ENCODE data around the gene AGBL4.

The AGBL4 gene

DNA sequence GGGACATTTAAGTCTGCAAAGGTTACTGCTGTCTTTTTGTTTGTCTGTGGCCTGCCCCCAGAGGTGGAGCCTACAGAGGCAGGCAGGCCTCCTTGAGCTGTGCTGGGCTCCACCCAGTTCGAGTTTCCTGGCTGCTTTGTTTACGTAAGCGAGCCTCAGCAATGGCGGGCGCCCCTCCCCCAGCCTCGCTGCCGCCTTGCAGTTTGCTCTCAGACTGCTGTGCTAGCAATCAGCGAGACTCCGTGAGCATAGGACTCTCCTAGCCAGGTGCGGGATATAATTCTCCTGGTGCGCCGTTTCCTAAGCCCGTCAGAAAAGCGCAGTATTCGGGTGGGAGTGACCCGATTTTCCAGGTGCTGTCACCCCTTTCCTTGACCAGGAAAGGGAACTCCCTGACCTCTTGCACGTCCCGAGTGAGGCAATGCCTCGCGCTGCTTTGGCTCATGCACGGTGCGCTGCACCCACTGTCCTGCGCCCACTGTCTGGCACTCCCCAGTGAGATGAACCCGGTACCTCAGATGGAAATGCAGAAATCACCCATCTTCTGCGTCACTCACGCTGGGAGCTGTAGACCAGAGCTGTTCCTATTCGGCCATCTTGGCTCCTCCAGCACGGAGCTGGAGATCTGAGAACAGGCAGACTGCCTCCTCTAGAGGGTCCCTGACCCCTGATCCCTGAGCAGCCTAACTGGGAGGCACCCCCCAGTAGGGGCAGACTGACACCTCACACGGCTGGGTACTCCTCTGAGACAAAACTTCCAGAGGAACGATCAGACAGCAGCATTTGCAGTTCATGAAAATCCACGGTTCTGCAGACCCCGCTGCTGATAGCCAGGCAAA, 766.3 kb downstream of the AGBL4 start:
- TF ChIP-seq YY1 (IDR thresholded peaks at IDR 0.05; ENCODE audit: low read depth): peak; percentile 80

GRCh38 chr1:49252917-49253316, 770.8 kb downstream of the AGBL4 start:
- TF ChIP-seq EP300 (IDR thresholded peaks at IDR 0.05; ENCODE audit: borderline replicate concordance) (no peak), TAF1 (IDR thresholded peaks at IDR 0.05; ENCODE audit: low read depth) (no peak), CEBPB (IDR thresholded peaks at IDR 0.05) (no peak), RAD21 (IDR thresholded peaks at IDR 0.05; ENCODE audit: low read depth) (no peak), NFIC (IDR thresholded peaks at IDR 0.05) (no peak), ZBTB7A (IDR thresholded peaks at IDR 0.05; ENCODE audit: low read depth) (no peak), CREB1 (IDR thresholded peaks at IDR 0.05; ENCODE audit: low read depth) (no peak)
- TF ChIP-seq, protein P1, sequence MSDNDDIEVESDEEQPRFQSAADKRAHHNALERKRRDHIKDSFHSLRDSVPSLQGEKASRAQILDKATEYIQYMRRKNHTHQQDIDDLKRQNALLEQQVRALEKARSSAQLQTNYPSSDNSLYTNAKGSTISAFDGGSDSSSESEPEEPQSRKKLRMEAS (IDR thresholded peaks at IDR 0.05): no peak

DNA sequence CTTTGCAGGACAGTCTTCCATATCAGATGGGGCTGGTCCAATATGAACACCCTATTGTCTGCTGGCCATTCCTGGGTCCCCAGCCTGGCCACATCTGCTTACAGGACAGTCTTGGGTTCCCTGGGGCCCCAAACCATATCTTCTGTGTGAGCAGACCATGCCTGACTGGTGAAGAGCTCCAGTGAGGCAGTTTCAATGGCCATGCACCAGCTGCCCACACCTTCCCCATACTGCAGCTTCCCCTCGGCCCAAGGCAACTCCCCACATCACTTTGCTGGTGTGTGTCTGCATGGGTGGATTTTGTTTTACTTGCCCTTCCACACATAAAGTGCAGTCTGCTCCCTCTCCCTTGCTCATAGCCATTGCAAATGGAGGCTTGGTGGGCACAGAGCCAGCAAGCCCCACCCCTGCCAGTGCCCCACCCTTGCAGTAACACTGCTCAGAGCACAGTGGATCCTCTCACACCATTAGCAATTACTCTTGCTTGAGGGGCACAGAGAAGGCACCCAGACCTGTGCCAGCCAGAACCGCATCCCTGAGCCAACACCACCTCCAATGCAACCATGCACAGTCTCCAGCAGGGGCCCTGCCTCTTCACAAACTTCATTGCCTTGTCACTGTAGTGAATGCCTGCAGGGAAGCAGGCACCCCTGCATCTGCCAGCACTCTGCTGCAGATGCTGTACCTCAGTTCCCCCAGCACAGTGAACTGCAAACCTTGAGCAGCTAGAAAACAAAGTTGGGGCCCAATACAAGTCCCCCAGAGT, 772.6 kb downstream of the AGBL4 start:
- no peak for TF ChIP-seq NFIC (IDR thresholded peaks at IDR 0.05)
- no peak for TF ChIP-seq TCF12 (IDR thresholded peaks at IDR 0.05; ENCODE audit: low read depth)
- TF ChIP-seq TAF1 (IDR thresholded peaks at IDR 0.05; ENCODE audit: low read depth): no peak

- TF ChIP-seq, protein P2, sequence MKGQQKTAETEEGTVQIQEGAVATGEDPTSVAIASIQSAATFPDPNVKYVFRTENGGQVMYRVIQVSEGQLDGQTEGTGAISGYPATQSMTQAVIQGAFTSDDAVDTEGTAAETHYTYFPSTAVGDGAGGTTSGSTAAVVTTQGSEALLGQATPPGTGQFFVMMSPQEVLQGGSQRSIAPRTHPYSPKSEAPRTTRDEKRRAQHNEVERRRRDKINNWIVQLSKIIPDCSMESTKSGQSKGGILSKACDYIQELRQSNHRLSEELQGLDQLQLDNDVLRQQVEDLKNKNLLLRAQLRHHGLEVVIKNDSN (IDR thresholded peaks at IDR 0.05): no peak
- TF ChIP-seq TCF12 (IDR thresholded peaks at IDR 0.05; ENCODE audit: low read depth) (no peak), EGR1 (IDR thresholded peaks at IDR 0.05) (no peak)
These were observed 783.0 kb downstream of the AGBL4 start for GRCh38 chr1:49240709-49241221.

DNA sequence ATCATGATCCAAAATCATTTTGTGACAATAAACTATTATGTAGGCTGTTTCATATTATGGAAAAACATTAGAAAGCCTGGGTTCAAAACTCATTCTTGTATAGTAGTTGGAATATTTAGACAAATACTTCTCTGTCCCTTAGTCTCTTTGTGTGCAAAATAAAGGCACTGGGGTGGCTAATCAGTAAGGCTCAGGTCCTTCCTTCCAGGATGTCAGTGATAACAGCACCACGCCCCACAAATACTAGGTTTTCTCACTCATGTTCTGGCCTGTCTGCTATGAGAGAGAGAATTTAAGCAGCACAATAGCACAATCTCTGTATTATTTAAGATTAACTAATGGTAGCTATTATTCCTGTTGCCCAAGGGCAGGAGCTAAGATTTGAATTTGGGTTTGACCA, 788.8 kb downstream of the AGBL4 start:
- TF ChIP-seq EP300 (IDR thresholded peaks at IDR 0.05; ENCODE audit: borderline replicate concordance): no peak
- TF ChIP-seq EGR1 (IDR thresholded peaks at IDR 0.05): no peak
- no peak for TF ChIP-seq CREB1 (IDR thresholded peaks at IDR 0.05; ENCODE audit: low read depth)
- no peak for TF ChIP-seq FOXM1 (IDR thresholded peaks at IDR 0.05; ENCODE audit: borderline replicate concordance, low read depth)
- no peak for TF ChIP-seq TEAD4 (IDR thresholded peaks at IDR 0.05)

DNA sequence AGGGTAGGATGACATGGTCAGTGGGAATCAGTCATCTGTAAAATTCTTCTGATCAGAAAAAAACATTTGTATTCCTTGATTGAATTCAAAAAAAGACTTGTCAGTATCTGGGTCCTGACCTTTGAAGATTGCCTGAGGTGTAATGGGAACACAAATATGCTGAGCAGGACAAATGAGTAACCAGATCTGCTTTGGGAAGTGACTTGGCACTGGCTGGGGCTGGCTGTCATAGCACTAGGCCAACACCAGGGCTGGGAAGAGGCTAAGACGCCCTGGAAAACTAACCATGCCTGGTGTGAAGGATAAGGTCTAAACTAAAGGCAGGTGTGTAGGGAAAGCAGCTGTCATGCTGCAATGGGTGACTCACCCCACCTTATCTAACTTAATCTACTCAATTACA, 794.2 kb downstream of the AGBL4 start:
- TF ChIP-seq, protein P2 (IDR thresholded peaks at IDR 0.05): no peak
- TF ChIP-seq YY1 (IDR thresholded peaks at IDR 0.05; ENCODE audit: low read depth) (no peak), CEBPB (IDR thresholded peaks at IDR 0.05) (no peak), TEAD4 (IDR thresholded peaks at IDR 0.05) (no peak), ZBTB7A (IDR thresholded peaks at IDR 0.05; ENCODE audit: low read depth) (no peak), TAF1 (IDR thresholded peaks at IDR 0.05; ENCODE audit: low read depth) (no peak), NFIC (IDR thresholded peaks at IDR 0.05) (no peak), EP300 (IDR thresholded peaks at IDR 0.05; ENCODE audit: borderline replicate concordance) (no peak), CREB1 (IDR thresholded peaks at IDR 0.05; ENCODE audit: low read depth) (no peak), TCF12 (IDR thresholded peaks at IDR 0.05; ENCODE audit: low read depth) (no peak), RAD21 (IDR thresholded peaks at IDR 0.05; ENCODE audit: low read depth) (no peak)
- TF ChIP-seq, protein P3, sequence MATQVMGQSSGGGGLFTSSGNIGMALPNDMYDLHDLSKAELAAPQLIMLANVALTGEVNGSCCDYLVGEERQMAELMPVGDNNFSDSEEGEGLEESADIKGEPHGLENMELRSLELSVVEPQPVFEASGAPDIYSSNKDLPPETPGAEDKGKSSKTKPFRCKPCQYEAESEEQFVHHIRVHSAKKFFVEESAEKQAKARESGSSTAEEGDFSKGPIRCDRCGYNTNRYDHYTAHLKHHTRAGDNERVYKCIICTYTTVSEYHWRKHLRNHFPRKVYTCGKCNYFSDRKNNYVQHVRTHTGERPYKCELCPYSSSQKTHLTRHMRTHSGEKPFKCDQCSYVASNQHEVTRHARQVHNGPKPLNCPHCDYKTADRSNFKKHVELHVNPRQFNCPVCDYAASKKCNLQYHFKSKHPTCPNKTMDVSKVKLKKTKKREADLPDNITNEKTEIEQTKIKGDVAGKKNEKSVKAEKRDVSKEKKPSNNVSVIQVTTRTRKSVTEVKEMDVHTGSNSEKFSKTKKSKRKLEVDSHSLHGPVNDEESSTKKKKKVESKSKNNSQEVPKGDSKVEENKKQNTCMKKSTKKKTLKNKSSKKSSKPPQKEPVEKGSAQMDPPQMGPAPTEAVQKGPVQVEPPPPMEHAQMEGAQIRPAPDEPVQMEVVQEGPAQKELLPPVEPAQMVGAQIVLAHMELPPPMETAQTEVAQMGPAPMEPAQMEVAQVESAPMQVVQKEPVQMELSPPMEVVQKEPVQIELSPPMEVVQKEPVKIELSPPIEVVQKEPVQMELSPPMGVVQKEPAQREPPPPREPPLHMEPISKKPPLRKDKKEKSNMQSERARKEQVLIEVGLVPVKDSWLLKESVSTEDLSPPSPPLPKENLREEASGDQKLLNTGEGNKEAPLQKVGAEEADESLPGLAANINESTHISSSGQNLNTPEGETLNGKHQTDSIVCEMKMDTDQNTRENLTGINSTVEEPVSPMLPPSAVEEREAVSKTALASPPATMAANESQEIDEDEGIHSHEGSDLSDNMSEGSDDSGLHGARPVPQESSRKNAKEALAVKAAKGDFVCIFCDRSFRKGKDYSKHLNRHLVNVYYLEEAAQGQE (IDR thresholded peaks at IDR 0.05; ENCODE audit: low read depth): no peak

DNA sequence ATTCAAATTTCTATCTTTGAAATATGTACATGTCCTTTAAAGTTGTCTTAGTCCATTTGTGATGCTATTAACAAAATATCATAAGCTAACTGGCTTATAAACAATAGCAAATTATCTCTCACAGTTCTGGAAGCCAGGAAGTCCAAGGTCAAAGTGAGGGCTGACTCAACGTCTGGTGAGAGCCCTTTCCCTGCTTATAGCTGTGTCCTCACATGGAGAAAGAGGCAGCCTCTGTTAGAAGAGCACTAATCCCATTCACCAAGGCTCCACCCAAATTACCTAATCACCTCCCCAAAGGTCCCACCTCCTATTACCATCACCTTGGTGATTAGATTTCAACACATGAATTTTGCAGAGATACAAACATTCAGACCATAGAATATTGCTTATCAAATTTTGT, 797.0 kb downstream of the AGBL4 start:
- TF ChIP-seq YY1 (IDR thresholded peaks at IDR 0.05; ENCODE audit: low read depth): no peak
- TF ChIP-seq, protein P3 (IDR thresholded peaks at IDR 0.05; ENCODE audit: low read depth): no peak
- no peak for TF ChIP-seq TAF1 (IDR thresholded peaks at IDR 0.05; ENCODE audit: low read depth)
- no peak for TF ChIP-seq EGR1 (IDR thresholded peaks at IDR 0.05)
- no peak for TF ChIP-seq TCF12 (IDR thresholded peaks at IDR 0.05; ENCODE audit: low read depth)
- no peak for TF ChIP-seq EP300 (IDR thresholded peaks at IDR 0.05; ENCODE audit: borderline replicate concordance)
- TF ChIP-seq CREB1 (IDR thresholded peaks at IDR 0.05; ENCODE audit: low read depth): no peak
- TF ChIP-seq CEBPB (IDR thresholded peaks at IDR 0.05): no peak
- TF ChIP-seq, protein P2 (IDR thresholded peaks at IDR 0.05): no peak
- TF ChIP-seq RAD21 (IDR thresholded peaks at IDR 0.05; ENCODE audit: low read depth): no peak
- no peak for TF ChIP-seq NFIC (IDR thresholded peaks at IDR 0.05)
- TF ChIP-seq, protein P1 (IDR thresholded peaks at IDR 0.05): no peak
- no peak for TF ChIP-seq TEAD4 (IDR thresholded peaks at IDR 0.05)
- TF ChIP-seq FOXM1 (IDR thresholded peaks at IDR 0.05; ENCODE audit: borderline replicate concordance, low read depth): no peak
- TF ChIP-seq ZBTB7A (IDR thresholded peaks at IDR 0.05; ENCODE audit: low read depth): no peak

Data from Ishikawa (cell line).